ENCODE measurements around the gene AAGAB.

GRCh38 chr15:67171471-67171870 is 83.0 kb downstream of the AAGAB start:
- TF ChIP-seq CTCF (conservative IDR thresholded peaks at IDR 0.05; ENCODE audit: low read depth, low read length) (no peak), EZH2 (IDR thresholded peaks at IDR 0.05; ENCODE audit: low read length, unreplicated experiment) (no peak)

Data from PC-3 (cell line).